B cell (primary cell): ENCODE measurements around the gene JAKMIP2.

Experiments used
- CTCF ChIP-seq: fragments of 200-600 bp; IDR thresholded peaks from one replicate; pipeline ENCODE4 v1.8.0; 2022; ENCODE audit warnings: antibody characterized with exemption, mild to moderate bottlenecking
- EZH2 ChIP-seq: IDR thresholded peaks from 2 replicates; pipeline ENCODE4 v1.6.1; 2012; ENCODE audit warnings: borderline replicate concordance, low read depth, mild to moderate bottlenecking, moderate library complexity, low read length; ENCODE audit not compliant: insufficient read depth, poor library complexity, severe bottlenecking

DNA sequence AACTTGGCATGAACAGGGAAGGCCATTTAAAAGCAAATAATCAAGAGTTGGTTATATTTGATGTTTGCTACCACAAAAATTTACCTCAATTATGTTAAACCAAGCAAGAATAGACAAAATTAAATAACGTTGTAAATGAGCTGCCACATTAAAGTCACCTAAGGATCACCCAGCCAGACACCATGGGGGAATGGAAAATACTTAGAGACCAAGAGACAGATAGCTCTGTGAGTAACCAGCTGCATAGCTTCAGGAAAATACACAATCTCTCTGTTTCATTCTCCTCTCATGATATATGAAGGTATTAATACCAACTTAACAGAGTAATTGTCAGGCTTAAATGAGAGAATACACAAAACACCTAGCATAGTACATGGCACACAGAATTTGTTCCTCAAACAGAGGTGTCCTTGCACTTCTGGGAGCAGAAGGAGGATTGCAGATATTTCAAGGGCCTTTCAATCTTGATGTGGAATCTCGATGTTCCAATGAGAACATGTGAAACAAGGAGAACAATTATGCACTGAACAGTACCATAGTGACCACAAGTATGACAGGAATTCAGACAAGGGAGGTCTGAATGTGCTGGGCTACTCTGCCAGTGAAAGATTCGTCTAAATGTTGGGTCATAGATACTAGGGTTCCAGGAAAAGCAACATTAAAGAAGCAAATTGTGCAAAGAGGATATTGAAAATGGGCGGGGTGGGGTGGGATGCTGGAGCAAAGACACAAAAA is 18.6 kb downstream of the JAKMIP2 start:
- TF ChIP-seq CTCF (no peak), EZH2 (no peak)
